ENCODE results near the gene ARMH4.

Gene ARMH4

GRCh38 chr14:58026967-58027366 lies 125.0 kb downstream of the ARMH4 start:
- no peak for DNase-seq

DNA sequence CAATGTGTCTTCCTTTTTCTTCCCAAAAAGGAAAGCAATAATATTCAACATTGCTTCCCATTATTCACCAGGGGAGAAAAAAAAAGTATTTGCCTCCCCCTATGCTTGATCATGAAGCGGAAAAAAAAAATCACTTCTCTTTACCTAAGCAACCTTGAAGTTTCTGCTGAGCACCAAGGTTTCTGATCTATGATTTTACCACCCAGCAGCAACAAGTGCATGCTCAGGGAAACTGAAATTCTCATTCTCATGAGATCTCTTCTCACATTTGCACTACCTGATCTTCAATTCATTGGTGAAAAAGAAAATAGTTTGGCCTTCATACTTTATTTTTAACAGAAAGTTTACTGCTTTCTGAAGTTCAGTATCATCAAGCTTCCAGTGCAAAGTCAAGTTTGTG lies 125.8 kb downstream of the ARMH4 start:
- no peak for DNase-seq

- no peak for DNase-seq
These were observed 137.2 kb downstream of the ARMH4 start for GRCh38 chr14:58014778-58015177.

GRCh38 chr14:58002618-58003017 lies 149.4 kb downstream of the ARMH4 start:
- DNase-seq: no peak

- DNase-seq: no peak
These were observed 152.0 kb downstream of the ARMH4 start for GRCh38 chr14:57999979-58000378.

GRCh38 chr14:57999471-57999870 lies 152.5 kb downstream of the ARMH4 start:
- no peak for DNase-seq

DNA sequence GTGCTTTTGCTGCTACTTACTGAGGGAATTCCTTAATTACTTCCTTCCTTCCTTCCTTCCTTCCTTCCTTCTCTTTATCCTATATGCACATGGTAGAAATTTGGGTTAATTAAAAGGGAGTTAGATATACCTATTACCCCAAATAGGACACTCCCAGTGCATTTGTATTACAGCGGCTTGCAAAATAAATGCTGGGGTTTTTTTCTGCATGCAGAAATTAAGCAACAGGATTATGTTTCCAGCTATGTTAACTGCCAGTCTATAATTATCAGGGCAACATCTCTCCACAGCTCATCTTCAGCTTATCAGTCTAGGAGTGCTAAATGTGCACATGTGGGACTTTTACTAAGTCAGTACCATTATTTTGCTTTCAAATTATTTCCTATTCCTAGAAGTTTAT lies 153.2 kb downstream of the ARMH4 start:
- no peak for DNase-seq

DNA sequence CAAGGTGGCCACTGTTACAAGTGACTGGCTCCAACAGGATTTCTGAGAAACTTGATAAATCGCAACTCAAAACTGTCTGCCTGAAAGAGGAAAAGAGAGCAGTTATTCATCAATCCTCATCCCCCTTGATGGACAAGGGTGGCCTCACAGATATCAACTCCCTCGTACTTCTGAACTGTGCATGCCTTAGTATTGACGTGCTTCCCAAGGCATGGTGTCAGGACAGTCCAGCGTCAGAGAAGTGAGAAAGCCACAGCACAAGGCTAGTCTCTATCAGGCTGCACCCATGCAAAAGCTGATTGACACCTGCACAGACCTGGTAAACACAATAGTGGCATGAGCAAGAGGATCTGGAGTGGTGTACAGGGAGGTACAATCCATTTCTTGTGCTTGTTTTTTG lies 160.7 kb downstream of the ARMH4 start:
- no peak for DNase-seq

DNA sequence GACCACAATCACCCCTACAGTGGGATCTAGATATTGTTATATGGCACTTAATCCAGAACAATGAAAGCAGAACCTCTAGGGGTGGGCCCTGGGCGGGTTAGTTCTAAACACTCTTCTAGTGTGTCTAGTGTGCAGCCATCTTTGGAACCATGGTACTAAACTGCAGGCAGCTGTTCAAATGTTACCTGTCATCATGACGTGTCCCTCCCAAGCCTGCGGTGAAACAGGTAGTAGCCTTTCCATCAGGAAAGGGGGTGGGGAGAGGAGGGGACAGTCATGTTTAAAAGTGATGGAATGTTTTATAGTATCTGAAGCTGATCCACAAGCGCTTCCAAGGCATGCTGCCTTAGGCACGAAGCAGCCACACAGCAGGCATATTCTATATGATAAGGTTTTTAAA lies 163.6 kb downstream of the ARMH4 start:
- no peak for DNase-seq

DNA sequence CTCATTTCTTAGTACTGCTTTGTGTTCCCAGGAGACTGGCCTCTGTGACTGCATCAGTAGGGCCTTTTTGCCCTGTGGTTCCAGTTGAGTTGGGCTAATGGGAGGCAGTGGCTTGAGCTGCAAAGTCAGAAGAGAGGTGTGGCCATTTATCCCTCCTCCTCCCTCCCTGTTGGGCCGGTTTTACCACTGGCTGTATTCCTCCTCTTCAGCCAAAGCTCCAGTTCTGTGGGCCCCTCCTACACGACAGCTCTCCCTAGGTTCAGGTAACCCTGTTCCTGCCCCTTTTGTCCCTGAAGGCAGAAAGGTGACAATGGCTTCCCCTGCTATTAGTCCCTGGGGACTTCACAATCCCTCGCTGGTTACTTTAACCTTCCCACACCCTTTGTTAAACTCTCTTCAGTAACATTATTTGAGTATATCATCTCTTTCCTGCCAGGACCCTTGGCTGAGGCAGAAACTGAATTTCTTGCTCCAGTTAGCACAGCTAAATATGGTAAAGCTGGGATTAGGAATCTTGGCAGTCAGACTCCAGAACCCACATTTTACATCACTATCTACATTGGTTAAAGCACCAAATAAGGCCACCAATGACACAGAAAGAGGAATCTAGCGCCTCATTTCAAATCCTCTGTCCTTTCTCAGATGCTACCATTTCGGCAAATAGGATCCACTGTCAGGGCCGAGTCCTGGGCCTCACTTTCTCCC lies 164.3 kb downstream of the ARMH4 start:
- no peak for DNase-seq

DNA sequence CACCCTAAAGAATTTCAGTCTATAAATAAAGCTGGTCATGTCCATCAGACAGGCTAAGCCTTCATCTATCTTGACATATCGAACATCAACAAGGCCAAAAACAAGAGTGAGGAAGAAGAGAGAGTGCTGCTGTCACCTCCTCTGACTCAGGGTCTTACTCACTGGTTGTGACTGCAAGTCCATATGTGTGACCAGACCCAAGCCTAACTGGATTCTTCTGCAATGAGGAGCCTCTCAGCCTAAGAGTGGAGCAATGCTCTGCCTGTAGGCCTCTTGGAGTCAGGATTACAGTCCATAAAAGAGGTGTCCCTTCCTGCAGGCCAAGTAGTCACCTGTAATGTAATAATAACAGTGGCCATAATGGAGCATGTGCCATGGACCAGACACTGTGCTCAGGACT lies 165.0 kb downstream of the ARMH4 start:
- DNase-seq: no peak

- no peak for DNase-seq
These were observed 169.0 kb downstream of the ARMH4 start for GRCh38 chr14:57982804-57983634.

- DNase-seq: no peak
These were observed 170.0 kb downstream of the ARMH4 start for GRCh38 chr14:57981817-57982560.

GRCh38 chr14:57979376-57980048 lies 172.5 kb downstream of the ARMH4 start:
- no peak for DNase-seq

GRCh38 chr14:57976701-57977100 lies 175.3 kb downstream of the ARMH4 start:
- DNase-seq: no peak

DNA sequence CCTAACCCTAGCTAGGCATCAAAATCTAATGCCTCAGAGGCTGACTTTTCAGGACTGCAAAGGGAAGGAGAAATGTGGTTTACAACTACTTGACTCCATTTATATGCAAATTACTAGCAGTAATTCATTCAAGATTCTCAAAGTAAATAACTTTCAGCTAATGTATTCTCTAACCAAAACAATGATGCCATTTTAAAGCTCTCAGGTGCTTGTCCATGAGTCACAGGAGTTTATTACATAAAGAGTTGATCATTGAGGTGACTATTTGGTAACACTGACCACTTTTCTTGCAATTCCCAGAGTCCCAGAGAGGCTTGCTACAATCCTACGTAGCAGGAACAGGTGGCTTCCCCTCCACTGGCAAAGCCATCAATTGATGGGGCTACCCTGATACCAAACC lies 177.1 kb downstream of the ARMH4 start:
- DNase-seq: no peak

GRCh38 chr14:57970594-57970993 lies 181.4 kb downstream of the ARMH4 start:
- no peak for DNase-seq

GRCh38 chr14:57970175-57970574 lies 181.8 kb downstream of the ARMH4 start:
- no peak for DNase-seq

DNA sequence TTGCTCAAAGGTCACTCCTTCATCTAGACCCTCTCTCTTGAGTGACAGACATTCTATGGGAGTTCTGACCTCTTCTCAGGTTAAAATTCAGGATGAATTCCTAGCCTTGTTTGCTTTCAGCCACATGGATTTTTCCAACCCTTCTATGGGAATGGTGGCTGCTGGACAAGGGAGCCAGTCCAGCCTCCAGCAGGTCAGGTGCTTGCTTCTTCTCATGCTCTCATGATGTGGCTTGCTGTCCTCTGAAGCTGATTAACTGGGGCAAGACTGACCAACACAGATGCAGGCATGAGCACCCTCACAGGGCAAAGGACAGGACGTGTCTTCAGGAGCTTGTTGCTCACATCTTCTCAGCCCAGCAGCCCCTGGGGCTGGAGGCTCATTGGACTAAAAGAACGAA lies 188.9 kb downstream of the ARMH4 start:
- no peak for DNase-seq

DNA sequence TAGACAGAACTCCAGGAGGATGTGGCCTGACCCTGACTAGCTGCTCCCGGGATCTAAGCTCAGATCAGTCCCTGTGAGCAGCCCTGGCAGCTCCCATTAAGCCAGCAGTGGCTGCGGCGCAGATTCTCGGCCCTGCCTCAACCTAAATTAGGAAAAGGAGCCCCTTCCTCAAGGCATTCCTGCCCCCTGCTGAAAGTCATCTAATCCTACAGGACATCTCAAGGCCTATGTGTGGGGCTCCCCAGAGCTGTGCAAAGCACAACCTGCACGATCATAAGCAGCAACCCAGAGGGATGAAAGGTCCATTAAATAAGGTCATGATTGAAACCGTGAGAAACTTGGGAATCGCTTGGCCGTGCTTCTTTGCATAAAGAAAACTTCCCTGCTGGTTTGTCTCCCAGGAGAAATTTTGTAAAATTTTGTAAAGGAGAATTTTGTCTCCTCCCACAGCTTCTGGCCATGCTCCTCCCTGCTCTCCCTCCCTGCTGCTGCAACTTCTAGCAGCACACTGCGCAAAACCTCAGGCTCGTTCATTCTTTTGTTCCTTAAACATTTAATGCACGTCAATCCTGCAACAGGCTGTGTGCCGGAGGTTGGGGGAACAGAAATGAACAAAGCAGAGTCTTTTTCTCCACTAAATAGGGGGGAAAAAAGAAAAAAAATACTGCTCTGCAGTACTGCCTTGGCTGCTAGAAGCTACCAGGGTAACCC lies 189.5 kb downstream of the ARMH4 start:
- no peak for DNase-seq

GRCh38 chr14:57961786-57962060 lies 190.3 kb downstream of the ARMH4 start:
- DNase-seq: no peak

GRCh38 chr14:57960946-57961785 lies 190.8 kb downstream of the ARMH4 start:
- no peak for DNase-seq

Measured in activated effector memory CD4-positive, alpha-beta T cell treated with Interleukin-2 at 50 U/mL for 16 hours (primary cell).